Putamen (tissue), 1 donor: ENCODE data around the gene PRADC1.
"Not testable (repeated sequence)": the region's sequence is repeated elsewhere in the genome, so short reads cannot be mapped to it uniquely, and the experiment has no call there.

Experiments
- DNase-seq: peaks from one replicate; pipeline ENCODE4 v3.0.0-alpha.2; 2016; ENCODE audit warnings: low spot score

PRADC1 gene

GRCh38 chr2:73233154-73233931 is at the start of gene PRADC1:
TSS of gene PRADC1 (minus strand) at chr2:73233239. CDS start at chr2:73233160, 79 bp downstream.
- peak; percentile 99 for DNase-seq

GRCh38 chr2:73281244-73281643 is 48.2 kb upstream of the PRADC1 start:
- DNase-seq, result no peak

- no peak for DNase-seq
These were observed 46.8 kb upstream of the PRADC1 start for GRCh38 chr2:73279852-73280251.

- DNase-seq, result no peak
These were observed 39.2 kb upstream of the PRADC1 start for GRCh38 chr2:73272270-73272669.

GRCh38 chr2:73269686-73270465 is 36.8 kb upstream of the PRADC1 start:
- DNase-seq, result no peak

- DNase-seq, result no peak
These were observed 36.0 kb upstream of the PRADC1 start for GRCh38 chr2:73268830-73269685.

GRCh38 chr2:73268366-73268829 is 35.4 kb upstream of the PRADC1 start:
- DNase-seq, result no peak

- DNase-seq, result no peak
These were observed 34.0 kb upstream of the PRADC1 start for GRCh38 chr2:73267008-73267407.

GRCh38 chr2:73266061-73266901 is 33.2 kb upstream of the PRADC1 start:
- no peak for DNase-seq

GRCh38 chr2:73265298-73266060 is 32.4 kb upstream of the PRADC1 start:
- no peak for DNase-seq

GRCh38 chr2:73264783-73265182 is 31.7 kb upstream of the PRADC1 start:
- no peak for DNase-seq

GRCh38 chr2:73264332-73264606 is 31.2 kb upstream of the PRADC1 start:
- DNase-seq, result no peak

GRCh38 chr2:73263540-73264331 is 30.7 kb upstream of the PRADC1 start:
- no peak for DNase-seq

GRCh38 chr2:73262691-73263429 is 29.8 kb upstream of the PRADC1 start:
- DNase-seq, result not testable (repeated sequence)

GRCh38 chr2:73262108-73262651 is 29.1 kb upstream of the PRADC1 start:
- DNase-seq, result no peak

- no peak for DNase-seq
These were observed 27.4 kb upstream of the PRADC1 start for GRCh38 chr2:73260338-73260984.

- no peak for DNase-seq
These were observed 26.8 kb upstream of the PRADC1 start for GRCh38 chr2:73259704-73260337.

GRCh38 chr2:73259276-73259675 is 26.2 kb upstream of the PRADC1 start:
- no peak for DNase-seq
